Choroid plexus epithelial cell (primary cell): ENCODE measurements around the gene CYTH1.

Source experiments
- DNase-seq: peaks from one replicate; pipeline ENCODE4 v3.0.0-alpha.2; 2010; ENCODE audit warnings: low read depth
- H3K4me3 ChIP-seq: 2 replicates; pipeline ENCODE4 v1.5.1; 2011; ENCODE audit warnings: low read depth, mild to moderate bottlenecking, control low read depth, low read length, moderate library complexity
- CTCF ChIP-seq: conservative IDR thresholded peaks from 2 replicates; pipeline ENCODE4 v1.5.1; 2011; ENCODE audit warnings: low read depth, mild to moderate bottlenecking, control low read depth, inconsistent platforms, low read length, moderate library complexity

CYTH1 gene

GRCh38 chr17:78714534-78714933 is 67.5 kb downstream of the CYTH1 start:
- TF ChIP-seq CTCF = no peak
- H3K4me3 ChIP-seq = no peak overlapping the region
- DNase-seq = no peak

- DNase-seq = no peak
- H3K4me3 ChIP-seq = no peak overlapping the region
- no peak for TF ChIP-seq CTCF
Measured at GRCh38 chr17:78712043-78712442, 70.0 kb downstream of the CYTH1 start.

- no peak for DNase-seq
- no peak for TF ChIP-seq CTCF
Measured at GRCh38 chr17:78710607-78711006, 71.5 kb downstream of the CYTH1 start.

GRCh38 chr17:78709751-78710181 is 72.3 kb downstream of the CYTH1 start:
- DNase-seq = no peak
- no peak overlapping the region for H3K4me3 ChIP-seq
- TF ChIP-seq CTCF = no peak

More at GRCh38 chr17:78710607-78711006, 71.5 kb downstream of the CYTH1 start:
- no peak overlapping the region for H3K4me3 ChIP-seq

GRCh38 chr17:78709119-78709681 is 72.9 kb downstream of the CYTH1 start:
- no peak overlapping the region for H3K4me3 ChIP-seq
- TF ChIP-seq CTCF = no peak
- no peak for DNase-seq

GRCh38 chr17:78708510-78708973 is 73.5 kb downstream of the CYTH1 start:
- peak; percentile 93 for DNase-seq
- no peak overlapping the region for H3K4me3 ChIP-seq
- TF ChIP-seq CTCF = peak; percentile 97

GRCh38 chr17:78707923-78708322 is 74.2 kb downstream of the CYTH1 start:
- DNase-seq = no peak
- H3K4me3 ChIP-seq = no peak overlapping the region
- no peak for TF ChIP-seq CTCF
